ENCODE results near the gene GPC2. TPM values are rescaled to one million over a fixed set of nuclear protein-coding genes. Genes with fewer than 3 reads are reported as not detected.
"Not testable (repeated sequence)": the region's sequence is repeated elsewhere in the genome, so short reads cannot be mapped to it uniquely, and the experiment has no call there.

GPC2 gene
- total RNA-seq, 1 experiment from 2014 or later: 9.9 TPM

DNA sequence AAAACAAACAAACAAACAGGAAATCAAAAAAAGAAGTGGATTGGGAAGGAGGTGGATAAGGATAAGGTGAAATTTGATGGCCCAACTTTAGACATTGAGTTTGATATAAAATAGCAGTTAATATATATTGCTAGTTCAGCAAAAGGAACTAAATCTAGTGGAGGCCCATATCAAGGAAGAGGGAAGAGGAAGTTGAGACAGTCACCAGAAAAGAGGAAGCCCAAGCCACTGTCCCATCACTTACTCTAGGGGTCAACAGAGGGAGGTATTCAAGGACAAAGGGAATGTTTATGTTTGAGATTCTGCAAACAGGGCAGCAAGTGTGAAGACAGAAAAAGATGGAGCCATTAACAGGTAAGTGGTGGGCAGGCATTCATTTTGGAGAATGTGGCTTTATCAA, 24.8 kb downstream of the GPC2 start:
- DNase-seq (ENCODE audit: low read depth): no peak

DNA sequence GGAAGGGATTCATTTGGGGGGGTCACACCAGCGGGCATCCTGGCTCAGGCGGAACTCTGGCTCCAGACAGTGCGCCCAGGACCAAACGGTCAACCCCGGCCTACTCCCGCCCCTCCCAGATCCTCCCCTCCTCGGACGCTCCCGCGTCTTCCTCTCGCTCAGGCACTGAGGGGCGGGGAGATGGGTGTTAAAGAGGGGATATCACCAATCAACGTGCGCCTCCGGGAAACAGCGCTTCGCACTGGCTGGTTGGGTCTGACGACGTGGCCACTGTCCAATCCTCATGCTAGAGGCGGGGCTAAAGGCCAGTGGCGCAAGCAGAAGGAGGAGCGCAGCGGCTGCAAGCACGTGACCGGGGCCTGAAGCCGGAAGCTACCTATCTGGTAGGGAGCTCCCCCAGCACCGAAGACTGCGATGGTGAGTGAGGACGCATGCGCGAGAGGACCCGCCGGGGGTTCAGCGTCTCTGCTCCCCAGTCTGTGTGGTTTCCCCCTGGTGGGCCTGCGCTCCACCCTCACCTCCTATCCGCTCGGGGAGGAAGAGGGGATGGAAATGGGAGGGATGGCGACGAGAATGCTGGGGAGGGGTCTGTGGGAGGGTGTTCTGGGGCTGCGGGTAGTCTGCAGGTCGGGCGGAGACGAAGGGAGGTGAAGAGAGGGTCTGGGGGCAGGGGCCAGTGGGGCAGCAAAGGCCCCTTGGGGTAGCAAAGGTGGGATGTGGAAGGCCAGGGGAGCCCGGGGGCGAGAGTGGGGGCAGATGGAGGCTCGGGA, 28.4 kb downstream of the GPC2 start, which contains the start of gene LAMTOR4:
Gene LAMTOR4, plus strand, starts transcription at position 360 of the 770 bp plus-strand sequence. Its CDS starts 55 bp downstream, at position 415.
- DNase-seq (ENCODE audit: low read depth): peak; percentile 99

DNA sequence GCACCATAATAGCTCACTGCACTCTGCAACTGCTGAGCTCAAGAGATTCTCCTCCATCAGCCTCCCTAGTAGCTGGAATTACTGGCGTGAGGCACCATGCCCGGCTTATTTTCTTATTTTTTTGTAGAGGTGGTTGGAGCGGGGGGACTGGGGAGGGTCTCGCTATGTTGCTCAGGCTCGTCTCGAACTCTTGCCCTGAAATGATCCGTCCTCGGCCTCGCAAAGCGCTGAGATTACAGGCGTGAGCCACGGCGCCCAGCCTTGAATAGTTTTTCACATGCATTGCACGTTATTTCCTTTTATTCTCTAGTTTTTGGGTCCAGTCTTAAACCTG, 29.0 kb downstream of the GPC2 start:
- DNase-seq (ENCODE audit: low read depth): no peak

GRCh38 chr7:100147278-100147677, 29.9 kb downstream of the GPC2 start:
- DNase-seq (ENCODE audit: low read depth): no peak

DNA sequence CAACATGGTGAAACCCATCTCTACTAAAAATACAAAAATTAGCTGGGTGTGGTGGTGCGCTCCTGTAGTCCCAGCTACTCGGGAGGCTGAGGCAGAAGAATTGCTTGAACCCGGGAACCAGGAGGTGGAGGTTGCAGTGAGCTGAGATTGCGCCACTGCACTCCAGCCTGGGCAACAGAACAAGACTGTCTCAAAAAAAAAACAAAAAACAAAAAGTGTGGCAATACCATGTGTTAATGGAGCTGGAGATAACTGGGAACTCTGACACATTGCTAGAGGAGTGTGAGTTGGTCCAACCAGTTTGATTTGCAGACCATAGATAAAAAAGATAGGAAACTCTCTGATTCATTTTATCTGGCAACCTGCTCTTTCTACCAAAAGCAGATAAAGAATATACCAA, 30.8 kb downstream of the GPC2 start:
- DNase-seq (ENCODE audit: low read depth): not testable (repeated sequence)

DNA sequence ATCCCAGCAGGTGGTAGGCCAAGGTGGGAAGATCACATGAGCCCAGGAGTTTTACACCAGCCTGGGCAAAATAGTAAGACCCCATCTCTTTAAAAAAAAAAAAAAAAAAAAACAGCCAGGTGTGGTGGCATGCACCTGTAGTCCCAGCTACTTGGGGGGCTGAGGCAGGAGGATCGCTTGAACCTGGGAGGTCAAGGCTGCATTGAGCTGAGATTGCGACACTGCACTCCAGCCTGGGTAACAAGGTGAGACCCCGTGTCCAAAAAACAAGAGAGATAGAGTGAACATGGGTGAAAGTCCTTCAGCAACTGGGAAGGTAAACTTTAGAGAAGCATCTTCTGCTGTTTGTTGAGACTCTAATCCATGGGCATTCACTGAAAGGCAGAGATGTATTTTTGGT, 34.7 kb downstream of the GPC2 start:
- DNase-seq (ENCODE audit: low read depth): no peak

GRCh38 chr7:100141555-100141949, 35.6 kb downstream of the GPC2 start:
- DNase-seq (ENCODE audit: low read depth): no peak

- DNase-seq (ENCODE audit: low read depth): no peak
Measured at GRCh38 chr7:100137851-100138760, 39.1 kb downstream of the GPC2 start.

GRCh38 chr7:100132697-100133151, 44.5 kb downstream of the GPC2 start:
- peak; percentile 62 for DNase-seq (ENCODE audit: low read depth)

DNA sequence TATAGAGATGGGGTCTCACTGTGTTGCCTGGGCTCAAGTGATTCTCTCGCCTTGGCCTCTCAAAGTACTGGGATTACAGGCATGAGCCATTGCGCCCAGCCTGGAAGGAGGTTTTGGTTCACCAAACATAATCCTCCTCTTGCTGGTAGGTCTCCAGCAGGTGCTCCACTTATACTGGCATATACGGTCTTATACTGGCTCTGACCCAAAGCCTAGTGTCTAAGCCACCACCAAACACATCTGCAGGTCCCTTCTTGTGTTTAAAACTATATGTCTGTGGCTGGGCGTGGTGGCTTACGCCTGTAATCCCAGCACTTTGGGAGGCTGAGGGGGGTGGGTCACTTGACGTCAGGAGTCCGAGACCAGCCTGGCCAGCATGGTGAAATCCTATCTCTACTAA, 45.1 kb downstream of the GPC2 start:
- DNase-seq (ENCODE audit: low read depth): no peak

- peak; percentile 45 for DNase-seq (ENCODE audit: low read depth)
Measured at GRCh38 chr7:100130608-100131453, 46.4 kb downstream of the GPC2 start.

DNA sequence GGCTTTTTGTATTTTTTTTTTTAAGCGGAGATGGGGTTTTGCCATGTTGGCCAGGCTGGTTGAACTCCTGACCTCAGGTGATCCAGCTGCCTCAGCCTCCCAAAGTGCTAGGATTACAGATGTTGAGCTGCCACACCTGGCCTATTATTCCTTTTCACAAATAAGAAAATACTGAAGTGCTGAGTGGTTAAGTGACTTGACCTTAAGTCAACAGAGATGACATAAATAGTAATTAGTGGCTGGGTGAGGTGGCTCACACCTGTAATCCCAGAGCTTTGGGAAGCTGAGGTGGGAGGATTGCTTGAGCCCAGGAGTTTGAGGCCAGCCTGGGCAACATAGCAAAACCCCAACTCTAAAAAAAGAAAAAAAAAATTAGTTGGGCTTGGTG, 47.0 kb downstream of the GPC2 start:
- not testable (repeated sequence) for DNase-seq (ENCODE audit: low read depth)

- no peak for DNase-seq (ENCODE audit: low read depth)
Measured at GRCh38 chr7:100128637-100128963, 48.6 kb downstream of the GPC2 start.

GRCh38 chr7:100127866-100128636, 49.1 kb downstream of the GPC2 start:
- DNase-seq (ENCODE audit: low read depth): no peak

- peak; percentile 93 for DNase-seq (ENCODE audit: low read depth)
Measured at GRCh38 chr7:100126931-100127865, 50.0 kb downstream of the GPC2 start, which contains the start of gene MBLAC1. MBLAC1 (plus strand) TSS chr7:100126967; CDS start chr7:100127396, 429 bp downstream.

DNA sequence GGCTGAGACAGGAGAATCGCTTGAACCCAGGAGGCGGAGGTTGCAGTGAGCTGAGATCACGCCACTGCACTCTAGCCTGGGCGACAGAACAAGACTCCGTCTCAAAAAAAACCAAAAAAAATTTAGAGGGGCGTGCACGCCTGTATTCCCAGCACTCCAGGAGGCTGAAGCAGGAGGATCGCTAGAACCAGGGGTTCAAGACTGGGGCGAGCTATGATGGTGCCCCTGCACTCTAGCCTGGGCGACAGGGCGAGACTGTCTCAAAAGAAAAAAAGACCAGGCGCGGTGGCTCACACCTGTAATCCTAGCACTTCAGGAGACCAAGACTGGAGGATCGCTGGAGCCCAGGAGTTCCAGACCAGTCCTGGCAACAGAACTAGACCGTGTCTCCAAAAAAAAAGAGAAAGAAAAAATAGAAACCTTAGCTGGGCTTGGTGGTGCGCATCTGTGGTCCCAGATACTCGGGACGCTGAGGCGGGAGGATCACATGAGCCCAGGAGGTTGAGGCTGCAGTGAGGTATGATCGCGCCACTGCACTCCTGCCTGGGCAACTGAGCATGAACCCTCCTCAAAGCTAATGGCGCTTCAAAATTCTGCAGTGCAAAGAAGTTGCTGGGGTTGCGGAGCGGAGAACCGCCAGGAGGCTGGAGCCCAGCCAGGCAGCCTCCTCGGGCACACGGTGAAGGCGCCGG, 50.8 kb downstream of the GPC2 start:
- no peak for DNase-seq (ENCODE audit: low read depth)

DNA sequence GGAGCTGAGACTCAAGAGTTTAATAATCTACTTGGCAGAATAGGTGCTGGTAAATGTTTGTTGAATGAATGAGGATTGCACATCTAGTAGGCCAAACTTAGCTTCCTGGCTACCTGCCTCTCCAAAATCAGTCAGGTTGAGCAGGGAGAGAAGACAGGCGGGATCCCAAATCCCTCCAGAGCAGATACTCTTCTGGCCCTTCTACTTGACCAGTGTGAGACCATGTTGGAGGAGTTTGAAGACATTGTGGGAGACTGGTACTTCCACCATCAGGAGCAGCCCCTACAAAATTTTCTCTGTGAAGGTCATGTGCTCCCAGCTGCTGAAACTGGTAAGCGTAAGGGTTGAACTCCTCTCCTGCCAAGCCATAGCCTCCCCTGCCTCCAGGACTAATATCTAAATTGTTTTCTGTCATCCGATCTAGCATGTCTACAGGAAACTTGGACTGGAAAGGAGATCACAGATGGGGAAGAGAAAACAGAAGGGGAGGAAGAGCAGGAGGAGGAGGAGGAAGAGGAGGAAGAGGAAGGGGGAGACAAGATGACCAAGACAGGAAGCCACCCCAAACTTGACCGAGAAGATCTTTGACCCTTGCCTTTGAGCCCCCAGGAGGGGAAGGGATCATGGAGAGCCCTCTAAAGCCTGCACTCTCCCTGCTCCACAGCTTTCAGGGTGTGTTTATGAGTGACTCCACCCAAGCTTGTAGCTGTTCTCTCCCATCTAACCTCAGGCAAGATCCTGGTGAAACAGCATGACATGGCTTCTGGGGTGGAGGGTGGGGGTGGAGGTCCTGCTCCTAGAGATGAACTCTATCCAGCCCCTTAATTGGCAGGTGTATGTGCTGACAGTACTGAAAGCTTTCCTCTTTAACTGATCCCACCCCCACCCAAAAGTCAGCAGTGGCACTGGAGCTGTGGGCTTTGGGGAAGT, 52.6 kb downstream of the GPC2 start:
- DNase-seq (ENCODE audit: low read depth): no peak

DNA sequence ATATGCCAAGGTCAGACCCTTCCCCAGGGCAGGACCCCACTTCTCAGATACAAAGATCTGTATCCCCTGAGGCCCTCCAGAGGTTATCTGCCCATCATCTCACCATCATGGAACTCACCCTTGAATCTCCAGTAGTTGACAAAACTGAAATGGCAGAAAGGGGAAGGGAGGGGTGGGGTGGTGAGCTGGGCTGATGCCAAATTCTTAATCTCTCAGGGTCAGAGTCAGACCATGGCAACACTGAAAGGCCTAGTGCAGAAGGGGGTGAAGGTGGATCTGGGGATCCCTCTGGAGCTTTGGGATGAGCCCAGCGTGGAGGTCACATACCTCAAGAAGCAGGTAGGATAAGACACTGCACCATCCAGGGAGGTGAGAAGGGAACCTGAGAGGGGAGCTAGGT, 54.6 kb downstream of the GPC2 start:
- no peak for DNase-seq (ENCODE audit: low read depth)
